DND-41 (cell line): Measurements from ENCODE around the gene STARD9.
"Not testable (repeated sequence)": the region's sequence is repeated elsewhere in the genome, so short reads cannot be mapped to it uniquely, and the experiment has no call there.

Experiments
- ATAC-seq: fragments of 200-7000 bp; cut with Tn5 transposase; 3 replicates; pipeline ENCODE4 v1.9.1; 2021; ENCODE audit warnings: low read depth; ENCODE audit not compliant: insufficient read depth
- DNase-seq: peaks from one replicate; pipeline ENCODE4 v3.0.0-alpha.2; 2020
- H2AFZ ChIP-seq: 2 replicates; pipeline ENCODE4 v1.6.0; 2012; ENCODE audit warnings: low read depth, low read length
- H3K27ac ChIP-seq: 2 replicates; pipeline ENCODE4 v1.5.1; 2012; ENCODE audit warnings: low read length, inconsistent platforms
- H3K27me3 ChIP-seq: fragments of 200-600 bp; sonication (generic); 2 replicates; pipeline ENCODE4 v1.6.0; 2012; ENCODE audit warnings: low read length, mild to moderate bottlenecking, inconsistent platforms; ENCODE audit not compliant: insufficient read depth, poor library complexity
- H3K36me3 ChIP-seq: 2 replicates; pipeline ENCODE4 v1.5.1; 2012; ENCODE audit warnings: low read length, inconsistent platforms; ENCODE audit not compliant: insufficient read depth
- H3K4me1 ChIP-seq: 2 replicates; pipeline ENCODE4 v1.5.1; 2012; ENCODE audit warnings: mild to moderate bottlenecking, low read length; ENCODE audit not compliant: insufficient read depth
- H3K4me2 ChIP-seq: 2 replicates; pipeline ENCODE4 v1.6.0; 2012; ENCODE audit warnings: mild to moderate bottlenecking, moderate library complexity, low read length, inconsistent platforms; ENCODE audit not compliant: insufficient read depth
- H3K4me3 ChIP-seq, 2 experiments: fragments of 200-600 bp in 1 of 2; shearing (Covaris generic) in 1 of 2; 2 replicates each; pipeline ENCODE4 v1.5.1; 2012 to 2016; ENCODE audit warnings: inconsistent platforms in 2 of 2, low read length in 2 of 2, mild to moderate bottlenecking in 2 of 2, low read depth in 1 of 2, moderate library complexity in 1 of 2
- H3K79me2 ChIP-seq: 2 replicates; pipeline ENCODE4 v1.6.0; 2012; ENCODE audit warnings: low read length, inconsistent platforms; ENCODE audit not compliant: insufficient read depth
- H3K9ac ChIP-seq: 2 replicates; pipeline ENCODE4 v1.6.0; 2012; ENCODE audit warnings: low read depth, mild to moderate bottlenecking, inconsistent platforms, low read length, moderate library complexity
- H3K9me3 ChIP-seq: 2 replicates; pipeline ENCODE4 v1.5.1; 2012; ENCODE audit warnings: low read length, moderate library complexity, mild to moderate bottlenecking, inconsistent platforms; ENCODE audit not compliant: insufficient read depth, severe bottlenecking
- H4K20me1 ChIP-seq: 2 replicates; pipeline ENCODE4 v1.6.0; 2012; ENCODE audit warnings: low read length; ENCODE audit not compliant: insufficient read depth
- EZH2 ChIP-seq: IDR thresholded peaks from 3 replicates; pipeline ENCODE4 v1.6.1; 2012; ENCODE audit warnings: borderline replicate concordance, low read depth, mild to moderate bottlenecking, moderate library complexity, low read length, inconsistent platforms; ENCODE audit not compliant: severe bottlenecking
- TF ChIP-seq, protein P1 (sequence below): IDR thresholded peaks from 2 replicates; pipeline ENCODE4 v1.5.1; 2012; ENCODE audit warnings: borderline replicate concordance, low read length, moderate library complexity, mild to moderate bottlenecking; ENCODE audit not compliant: poor library complexity, severe bottlenecking; ENCODE audit errors: extremely low read depth

Gene STARD9

DNA sequence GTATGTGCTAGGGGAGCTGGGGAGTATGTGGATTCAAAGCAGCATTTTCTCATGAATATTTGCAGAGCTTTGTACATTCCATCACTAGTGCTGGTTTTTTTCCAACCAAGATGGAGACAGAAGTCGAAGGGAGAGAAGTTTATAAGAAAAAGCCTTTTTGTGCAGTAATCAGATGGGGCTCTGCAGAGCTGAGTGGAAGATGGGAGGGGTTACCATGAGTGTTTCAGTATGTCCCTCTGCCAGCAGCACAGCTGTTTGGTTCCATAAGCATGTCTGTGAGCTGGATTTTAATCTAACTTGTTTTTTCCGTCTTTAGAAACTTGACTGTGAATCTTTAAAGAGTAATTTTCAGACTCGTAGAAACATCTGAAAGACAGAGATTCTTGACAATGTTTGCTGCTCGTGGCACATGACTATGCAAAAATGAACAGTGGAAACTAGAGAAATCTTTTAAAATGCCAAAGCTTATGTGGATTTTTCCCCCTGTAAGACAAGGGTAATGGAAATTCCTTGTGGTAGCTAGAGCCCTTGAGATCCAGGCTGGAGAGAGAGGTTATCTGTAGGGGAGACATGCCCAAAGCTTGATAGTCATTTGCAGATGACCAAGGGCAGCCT lies 20.3 kb downstream of the STARD9 start:
- Histone ChIP-seq H3K9me3 (no peaks in the 10 kb centered on the region), H3K9ac (no peak overlapping the region), H3K27ac (no peak overlapping the region), H2AFZ (no peak overlapping the region), H3K27me3 (no peaks in the 10 kb centered on the region), H3K4me3 (no peak overlapping the region), H3K79me2 (no peaks in the 10 kb centered on the region), H3K36me3 (no peaks in the 10 kb centered on the region), H3K4me2 (no peak overlapping the region), H3K4me1 (no peaks in the 10 kb centered on the region), H4K20me1 (no peaks in the 10 kb centered on the region)
- no peak for DNase-seq
- no peak for TF ChIP-seq EZH2
- TF ChIP-seq, protein P1, sequence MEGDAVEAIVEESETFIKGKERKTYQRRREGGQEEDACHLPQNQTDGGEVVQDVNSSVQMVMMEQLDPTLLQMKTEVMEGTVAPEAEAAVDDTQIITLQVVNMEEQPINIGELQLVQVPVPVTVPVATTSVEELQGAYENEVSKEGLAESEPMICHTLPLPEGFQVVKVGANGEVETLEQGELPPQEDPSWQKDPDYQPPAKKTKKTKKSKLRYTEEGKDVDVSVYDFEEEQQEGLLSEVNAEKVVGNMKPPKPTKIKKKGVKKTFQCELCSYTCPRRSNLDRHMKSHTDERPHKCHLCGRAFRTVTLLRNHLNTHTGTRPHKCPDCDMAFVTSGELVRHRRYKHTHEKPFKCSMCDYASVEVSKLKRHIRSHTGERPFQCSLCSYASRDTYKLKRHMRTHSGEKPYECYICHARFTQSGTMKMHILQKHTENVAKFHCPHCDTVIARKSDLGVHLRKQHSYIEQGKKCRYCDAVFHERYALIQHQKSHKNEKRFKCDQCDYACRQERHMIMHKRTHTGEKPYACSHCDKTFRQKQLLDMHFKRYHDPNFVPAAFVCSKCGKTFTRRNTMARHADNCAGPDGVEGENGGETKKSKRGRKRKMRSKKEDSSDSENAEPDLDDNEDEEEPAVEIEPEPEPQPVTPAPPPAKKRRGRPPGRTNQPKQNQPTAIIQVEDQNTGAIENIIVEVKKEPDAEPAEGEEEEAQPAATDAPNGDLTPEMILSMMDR = no peak
- ATAC-seq = no peak

DNA sequence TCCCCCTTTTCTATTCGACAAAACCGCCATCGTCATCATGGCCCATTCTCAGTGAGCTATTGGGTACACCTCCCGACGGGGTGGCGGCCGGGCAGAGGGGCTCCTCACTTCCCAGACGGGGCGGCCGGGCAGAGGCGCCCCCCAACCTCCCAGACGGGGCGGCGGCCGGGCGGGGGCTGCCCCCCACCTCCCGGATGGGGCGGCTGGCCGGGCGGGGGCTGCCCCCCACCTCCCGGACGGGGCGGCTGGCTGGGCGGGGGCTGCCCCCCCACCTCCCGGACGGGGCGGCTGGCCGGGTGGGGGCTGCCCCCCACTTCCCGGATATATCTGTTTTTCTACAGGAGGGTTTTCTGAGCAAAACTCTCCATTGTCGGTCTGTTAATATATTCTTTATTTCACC lies 25.9 kb downstream of the STARD9 start:
- not testable (repeated sequence) for H3K79me2 ChIP-seq, H3K4me3 ChIP-seq, DNase-seq, H4K20me1 ChIP-seq, H3K27me3 ChIP-seq, H3K27ac ChIP-seq, H3K36me3 ChIP-seq, H3K9ac ChIP-seq, H3K4me1 ChIP-seq, H3K4me2 ChIP-seq, H2AFZ ChIP-seq, H3K9me3 ChIP-seq, ATAC-seq

DNA sequence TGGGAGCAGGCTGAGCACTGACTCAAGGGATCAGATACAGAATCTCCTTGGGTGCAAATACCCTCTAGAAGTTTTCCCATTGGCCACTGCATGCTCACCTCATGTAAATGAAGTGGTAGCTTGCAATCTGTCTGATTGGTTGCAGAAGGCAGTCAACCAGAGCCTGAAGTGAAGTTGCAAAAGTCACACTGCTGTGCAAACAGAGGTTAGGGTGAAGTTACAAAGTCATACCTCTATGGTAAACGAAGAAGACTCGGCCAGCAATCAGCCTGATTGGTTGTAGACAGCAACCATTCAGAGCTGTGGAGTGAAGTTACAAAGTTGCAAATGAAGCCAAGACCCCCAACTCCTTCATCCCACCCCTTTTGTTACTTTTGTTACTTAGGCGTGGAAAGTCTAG lies 27.1 kb downstream of the STARD9 start:
- no peak overlapping the region for H2AFZ ChIP-seq
- no peak overlapping the region for H3K9ac ChIP-seq
- no peak overlapping the region for H3K4me2 ChIP-seq
- no peaks in the 10 kb centered on the region for H3K27me3 ChIP-seq
- H4K20me1 ChIP-seq = no peaks in the 10 kb centered on the region; the same call in 1 of the 2 replicates
- H3K36me3 ChIP-seq = no peaks in the 10 kb centered on the region
- TF ChIP-seq, protein P1 = no peak
- TF ChIP-seq EZH2 = no peak
- no peak for ATAC-seq
- H3K4me1 ChIP-seq = no peaks in the 10 kb centered on the region
- no peak overlapping the region for H3K4me3 ChIP-seq
- no peak for DNase-seq
- no peaks in the 10 kb centered on the region for H3K79me2 ChIP-seq
- H3K27ac ChIP-seq = no peak overlapping the region
- H3K9me3 ChIP-seq = peaks cover 3% of the 10 kb centered on the region

DNA sequence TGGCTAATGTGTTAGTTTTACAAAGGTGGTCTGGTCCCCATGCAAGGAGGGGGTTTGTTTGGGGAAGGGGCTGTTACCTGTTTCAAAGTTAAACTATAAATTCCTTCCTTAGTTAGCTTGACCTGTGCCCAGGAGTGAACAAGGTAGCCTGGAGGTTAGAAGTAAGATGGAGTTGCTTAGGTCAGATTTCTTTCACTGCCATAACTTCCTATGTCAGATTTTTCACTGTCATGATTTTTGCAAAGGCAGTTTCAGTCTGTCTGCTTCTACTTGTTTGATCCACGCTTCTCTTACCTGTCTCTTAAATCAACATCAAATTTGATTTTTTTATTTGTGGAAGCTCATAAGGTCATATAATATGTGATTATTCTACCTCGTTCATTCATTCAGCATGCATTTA lies 28.6 kb downstream of the STARD9 start:
- Histone ChIP-seq H3K27ac (no peak overlapping the region), H3K9me3 (peaks cover 3% of the 10 kb centered on the region), H3K4me3 (no peak overlapping the region), H3K36me3 (no peaks in the 10 kb centered on the region), H4K20me1 (peaks cover 7% of the 10 kb centered on the region), H3K79me2 (no peaks in the 10 kb centered on the region), H3K9ac (no peak overlapping the region), H2AFZ (no peak overlapping the region), H3K4me1 (peaks cover 14% of the 10 kb centered on the region), H3K27me3 (no peaks in the 10 kb centered on the region), H3K4me2 (no peak overlapping the region)
- DNase-seq = no peak
- no peak for ATAC-seq
- TF ChIP-seq, protein P1 = no peak
- no peak for TF ChIP-seq EZH2
